HepG2 (cell line): Measurements from ENCODE around the gene LAPTM4A. TPM values are rescaled to one million over a fixed set of nuclear protein-coding genes. Genes with fewer than 3 reads are reported as not detected.

ENCODE experiments used
- ELK4 ChIP-seq: sonication (generic); formaldehyde crosslinking; IDR thresholded peaks from 2 replicates; pipeline ENCODE4 v1.9.0; 2021; ENCODE audit warnings: missing genetic modification reagents, borderline replicate concordance
- FOSL2 ChIP-seq: sonication (generic); formaldehyde crosslinking; IDR thresholded peaks from 2 replicates; pipeline ENCODE4 v1.4.0; 2020; ENCODE audit warnings: missing genetic modification reagents
- GZF1 ChIP-seq: sonication (generic); formaldehyde crosslinking; IDR thresholded peaks from 2 replicates; pipeline ENCODE4 v1.5.1; 2020; ENCODE audit warnings: mild to moderate bottlenecking, missing genetic modification reagents
- HNRNPK ChIP-seq: fragments of 200-400 bp; formaldehyde crosslinking; IDR thresholded peaks from 2 replicates; pipeline ENCODE4 v1.6.1; 2018; ENCODE audit warnings: low read length, low read depth, moderate library complexity, mild to moderate bottlenecking; ENCODE audit not compliant: poor library complexity, severe bottlenecking
- JUN ChIP-seq: sonication (generic); formaldehyde crosslinking; IDR thresholded peaks from 2 replicates; pipeline ENCODE4 v1.4.0; 2020; ENCODE audit warnings: mild to moderate bottlenecking, missing genetic modification reagents
- LCORL ChIP-seq, 2 experiments: fragments of 450-650 bp in 1 of 2; sonication (generic) in 1 of 2; formaldehyde crosslinking in 1 of 2; IDR thresholded peaks; 2 replicates each; pipeline versions ENCODE4 v1.5.0 to v1.6.1; 2017 to 2020; ENCODE audit warnings: antibody characterized with exemption in 1 of 2, missing genetic modification reagents in 1 of 2
- NRL ChIP-seq: sonication (generic); formaldehyde crosslinking; IDR thresholded peaks from 2 replicates; pipeline ENCODE4 v1.5.0; 2020; ENCODE audit warnings: missing genetic modification reagents, mild to moderate bottlenecking, moderate library complexity, borderline replicate concordance
- RNF219 ChIP-seq: sonication (generic); formaldehyde crosslinking; IDR thresholded peaks from 2 replicates; pipeline ENCODE4 v1.5.0; 2020; ENCODE audit warnings: mild to moderate bottlenecking, missing genetic modification reagents
- SP140L ChIP-seq: sonication (generic); formaldehyde crosslinking; IDR thresholded peaks from 2 replicates; pipeline ENCODE4 v1.4.0; 2020; ENCODE audit warnings: missing genetic modification reagents, borderline replicate concordance
- TBX2 ChIP-seq: sonication (generic); formaldehyde crosslinking; IDR thresholded peaks from 2 replicates; pipeline ENCODE4 v1.5.0; 2020; ENCODE audit warnings: missing genetic modification reagents, mild to moderate bottlenecking, borderline replicate concordance
- ZNF362 ChIP-seq: sonication (generic); formaldehyde crosslinking; IDR thresholded peaks from 2 replicates; pipeline ENCODE4 v1.4.0; 2020; ENCODE audit warnings: missing genetic modification reagents, mild to moderate bottlenecking, borderline replicate concordance
- ZNF441 ChIP-seq: sonication (generic); formaldehyde crosslinking; IDR thresholded peaks from 2 replicates; pipeline ENCODE4 v1.7.0; 2021; ENCODE audit warnings: missing genetic modification reagents, borderline replicate concordance
- ZNF563 ChIP-seq: sonication (generic); formaldehyde crosslinking; IDR thresholded peaks from 2 replicates; pipeline ENCODE4 v1.8.0; 2022; ENCODE audit warnings: mild to moderate bottlenecking, moderate library complexity, missing genetic modification reagents
- ZNF589 ChIP-seq: sonication (generic); formaldehyde crosslinking; conservative IDR thresholded peaks from 2 replicates; pipeline ENCODE4 v1.8.0; 2022; ENCODE audit warnings: mild to moderate bottlenecking, moderate library complexity, missing genetic modification reagents
- ZNF790 ChIP-seq: sonication (generic); formaldehyde crosslinking; IDR thresholded peaks from 2 replicates; pipeline ENCODE4 v1.8.0; 2022; ENCODE audit warnings: missing genetic modification reagents, mild to moderate bottlenecking, borderline replicate concordance
- polyA plus RNA-seq, 8 experiments: library from polyadenylated mRNA; depleted of rRNA in 3 of 8; stranded (reverse) in 7 of 8; unstranded in 1 of 8; fragments of >200 nt; fragmentation: Illumina TruSeq in 4 of 8; extraction: Trizol in 4 of 8; gene quantifications; 2 replicates each; pipeline versions ENCODE4 v1.2.1 to v1.2.3, GENCODE V29; 2011 to 2016; ENCODE audit warnings: low read depth in 4 of 8, missing spikeins in 1 of 8, mixed read lengths in 1 of 8; ENCODE audit not compliant: insufficient read depth in 1 of 8
- total RNA-seq, 5 experiments: library from RNA; depleted of rRNA; stranded (reverse); fragments of >200 nt; fragmentation: Illumina TruSeq; extraction: Trizol; gene quantifications; 2 replicates each; pipeline ENCODE4 v1.2.3, GENCODE V29; 2016; ENCODE audit warnings: low read depth in 1 of 5
- TF ChIP-seq, protein P1 (sequence below): sonication (generic); formaldehyde crosslinking; IDR thresholded peaks from 2 replicates; pipeline ENCODE4 v1.4.0; 2020; ENCODE audit warnings: missing genetic modification reagents
- TF ChIP-seq, protein P2 (sequence below): IDR thresholded peaks from 2 replicates; pipeline ENCODE4 v1.4.0; 2020; ENCODE audit warnings: mild to moderate bottlenecking, missing genetic modification reagents

The LAPTM4A gene
- total and polyA plus RNA-seq, 2 of the 13 experiments (the other 11 are each of a cell fraction or from before 2014, with no cell fraction given): 116 to 558 TPM

DNA sequence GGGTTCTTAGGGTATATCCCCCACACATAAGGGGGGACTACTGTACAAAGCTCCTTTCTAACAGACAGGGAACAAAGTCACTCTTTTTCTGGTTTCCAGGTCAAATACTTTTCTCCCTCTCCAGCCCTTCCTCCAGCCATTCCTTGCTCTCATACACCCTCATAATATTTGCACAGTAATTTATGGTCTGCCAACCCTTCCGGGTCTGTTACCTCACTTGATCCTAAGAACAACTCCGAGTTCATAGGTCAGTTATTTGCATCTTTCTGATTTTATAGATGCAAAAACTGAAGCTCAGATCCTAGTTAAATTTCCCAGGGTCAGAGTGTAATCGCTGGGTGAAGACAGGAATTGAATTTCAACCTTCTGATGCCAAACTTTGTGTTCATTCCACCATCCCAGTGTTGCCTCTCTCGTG, 24.2 kb downstream of the LAPTM4A start (continued):
- no peak for TF ChIP-seq ZNF362
- TF ChIP-seq, protein P1, sequence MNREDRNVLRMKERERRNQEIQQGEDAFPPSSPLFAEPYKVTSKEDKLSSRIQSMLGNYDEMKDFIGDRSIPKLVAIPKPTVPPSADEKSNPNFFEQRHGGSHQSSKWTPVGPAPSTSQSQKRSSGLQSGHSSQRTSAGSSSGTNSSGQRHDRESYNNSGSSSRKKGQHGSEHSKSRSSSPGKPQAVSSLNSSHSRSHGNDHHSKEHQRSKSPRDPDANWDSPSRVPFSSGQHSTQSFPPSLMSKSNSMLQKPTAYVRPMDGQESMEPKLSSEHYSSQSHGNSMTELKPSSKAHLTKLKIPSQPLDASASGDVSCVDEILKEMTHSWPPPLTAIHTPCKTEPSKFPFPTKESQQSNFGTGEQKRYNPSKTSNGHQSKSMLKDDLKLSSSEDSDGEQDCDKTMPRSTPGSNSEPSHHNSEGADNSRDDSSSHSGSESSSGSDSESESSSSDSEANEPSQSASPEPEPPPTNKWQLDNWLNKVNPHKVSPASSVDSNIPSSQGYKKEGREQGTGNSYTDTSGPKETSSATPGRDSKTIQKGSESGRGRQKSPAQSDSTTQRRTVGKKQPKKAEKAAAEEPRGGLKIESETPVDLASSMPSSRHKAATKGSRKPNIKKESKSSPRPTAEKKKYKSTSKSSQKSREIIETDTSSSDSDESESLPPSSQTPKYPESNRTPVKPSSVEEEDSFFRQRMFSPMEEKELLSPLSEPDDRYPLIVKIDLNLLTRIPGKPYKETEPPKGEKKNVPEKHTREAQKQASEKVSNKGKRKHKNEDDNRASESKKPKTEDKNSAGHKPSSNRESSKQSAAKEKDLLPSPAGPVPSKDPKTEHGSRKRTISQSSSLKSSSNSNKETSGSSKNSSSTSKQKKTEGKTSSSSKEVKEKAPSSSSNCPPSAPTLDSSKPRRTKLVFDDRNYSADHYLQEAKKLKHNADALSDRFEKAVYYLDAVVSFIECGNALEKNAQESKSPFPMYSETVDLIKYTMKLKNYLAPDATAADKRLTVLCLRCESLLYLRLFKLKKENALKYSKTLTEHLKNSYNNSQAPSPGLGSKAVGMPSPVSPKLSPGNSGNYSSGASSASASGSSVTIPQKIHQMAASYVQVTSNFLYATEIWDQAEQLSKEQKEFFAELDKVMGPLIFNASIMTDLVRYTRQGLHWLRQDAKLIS (CRISPR knock-in tag): no peak
- no peak for TF ChIP-seq ZNF589
- no peak for TF ChIP-seq ELK4 (CRISPR knock-in tag)
- no peak for TF ChIP-seq NRL (CRISPR knock-in tag)
- TF ChIP-seq LCORL (IDR thresholded peaks at IDR 0.05): no peak
- no peak for TF ChIP-seq LCORL (CRISPR knock-in tag; IDR thresholded peaks at IDR 0.05)
- TF ChIP-seq SP140L: no peak
- no peak for TF ChIP-seq ZNF790 (CRISPR knock-in tag)
- TF ChIP-seq ZNF563 (CRISPR knock-in tag): no peak
- TF ChIP-seq ZNF441 (CRISPR knock-in tag): 0 out of 2 replicates have a peak, but pooled peaks have one; percentile 38
- no peak for TF ChIP-seq RNF219 (CRISPR knock-in tag)
- no peak for TF ChIP-seq JUN (CRISPR knock-in tag)
- TF ChIP-seq FOSL2 (CRISPR knock-in tag): peak; percentile 50
- TF ChIP-seq GZF1 (CRISPR knock-in tag): no peak
- TF ChIP-seq, protein P2, sequence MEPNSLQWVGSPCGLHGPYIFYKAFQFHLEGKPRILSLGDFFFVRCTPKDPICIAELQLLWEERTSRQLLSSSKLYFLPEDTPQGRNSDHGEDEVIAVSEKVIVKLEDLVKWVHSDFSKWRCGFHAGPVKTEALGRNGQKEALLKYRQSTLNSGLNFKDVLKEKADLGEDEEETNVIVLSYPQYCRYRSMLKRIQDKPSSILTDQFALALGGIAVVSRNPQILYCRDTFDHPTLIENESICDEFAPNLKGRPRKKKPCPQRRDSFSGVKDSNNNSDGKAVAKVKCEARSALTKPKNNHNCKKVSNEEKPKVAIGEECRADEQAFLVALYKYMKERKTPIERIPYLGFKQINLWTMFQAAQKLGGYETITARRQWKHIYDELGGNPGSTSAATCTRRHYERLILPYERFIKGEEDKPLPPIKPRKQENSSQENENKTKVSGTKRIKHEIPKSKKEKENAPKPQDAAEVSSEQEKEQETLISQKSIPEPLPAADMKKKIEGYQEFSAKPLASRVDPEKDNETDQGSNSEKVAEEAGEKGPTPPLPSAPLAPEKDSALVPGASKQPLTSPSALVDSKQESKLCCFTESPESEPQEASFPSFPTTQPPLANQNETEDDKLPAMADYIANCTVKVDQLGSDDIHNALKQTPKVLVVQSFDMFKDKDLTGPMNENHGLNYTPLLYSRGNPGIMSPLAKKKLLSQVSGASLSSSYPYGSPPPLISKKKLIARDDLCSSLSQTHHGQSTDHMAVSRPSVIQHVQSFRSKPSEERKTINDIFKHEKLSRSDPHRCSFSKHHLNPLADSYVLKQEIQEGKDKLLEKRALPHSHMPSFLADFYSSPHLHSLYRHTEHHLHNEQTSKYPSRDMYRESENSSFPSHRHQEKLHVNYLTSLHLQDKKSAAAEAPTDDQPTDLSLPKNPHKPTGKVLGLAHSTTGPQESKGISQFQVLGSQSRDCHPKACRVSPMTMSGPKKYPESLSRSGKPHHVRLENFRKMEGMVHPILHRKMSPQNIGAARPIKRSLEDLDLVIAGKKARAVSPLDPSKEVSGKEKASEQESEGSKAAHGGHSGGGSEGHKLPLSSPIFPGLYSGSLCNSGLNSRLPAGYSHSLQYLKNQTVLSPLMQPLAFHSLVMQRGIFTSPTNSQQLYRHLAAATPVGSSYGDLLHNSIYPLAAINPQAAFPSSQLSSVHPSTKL (CRISPR knock-in tag): peak; percentile 92
- no peak for TF ChIP-seq HNRNPK
- TF ChIP-seq TBX2 (CRISPR knock-in tag): no peak
